Epithelial cell of prostate (primary cell): ENCODE measurements around the gene HRH1.

Source experiments
- DNase-seq: peaks from one replicate; pipeline ENCODE4 v3.0.0-alpha.2; 2011; ENCODE audit warnings: low read depth, low spot score
- H3K27ac ChIP-seq: fragments of 450-650 bp; 2 replicates; pipeline ENCODE4 v1.5.1; 2017; ENCODE audit warnings: mild to moderate bottlenecking

Gene HRH1

GRCh38 chr3:11269007-11269406, 114.7 kb downstream of the HRH1 start:
- DNase-seq, result no peak
- no peak overlapping the region for H3K27ac ChIP-seq

- H3K27ac ChIP-seq, result peak within 1 kb of the TSS; percentile 56
- DNase-seq, result peak; percentile 67
Observed at GRCh38 chr3:11271986-11272904, 118.0 kb downstream of the HRH1 start, which contains the start of gene ATG7. Gene ATG7 (plus strand): TSS chr3:11272397. CDS start chr3:11298696, 26,299 bp downstream.

GRCh38 chr3:11272906-11273574, 118.7 kb downstream of the HRH1 start:
- H3K27ac ChIP-seq, result peak overlapping the region; percentile 56
- no peak for DNase-seq

- H3K27ac ChIP-seq, result no peak overlapping the region
- DNase-seq, result no peak
Observed at GRCh38 chr3:11273891-11274291, 119.6 kb downstream of the HRH1 start.

GRCh38 chr3:11274566-11275142, 120.4 kb downstream of the HRH1 start:
- no peak overlapping the region for H3K27ac ChIP-seq
- no peak for DNase-seq

GRCh38 chr3:11275926-11276325, 121.6 kb downstream of the HRH1 start:
- DNase-seq, result no peak
- no peak overlapping the region for H3K27ac ChIP-seq

- DNase-seq, result no peak
- H3K27ac ChIP-seq, result no peak overlapping the region
Observed at GRCh38 chr3:11276901-11277300, 122.6 kb downstream of the HRH1 start.

- DNase-seq, result no peak
- H3K27ac ChIP-seq, result no peak overlapping the region
Observed at GRCh38 chr3:11282250-11283138, 128.2 kb downstream of the HRH1 start.

- no peak overlapping the region for H3K27ac ChIP-seq
- DNase-seq, result no peak
Observed at GRCh38 chr3:11283139-11283475, 128.8 kb downstream of the HRH1 start.

GRCh38 chr3:11284011-11284410, 129.7 kb downstream of the HRH1 start:
- DNase-seq, result no peak
- H3K27ac ChIP-seq, result no peak overlapping the region

GRCh38 chr3:11285471-11285870, 131.2 kb downstream of the HRH1 start:
- H3K27ac ChIP-seq, result no peak overlapping the region
- no peak for DNase-seq

GRCh38 chr3:11287404-11287803, 133.1 kb downstream of the HRH1 start:
- peak overlapping the region; percentile 98 for H3K27ac ChIP-seq
- DNase-seq, result no peak

- H3K27ac ChIP-seq, result peak overlapping the region; percentile 98
- no peak for DNase-seq
Observed at GRCh38 chr3:11288021-11288491, 133.8 kb downstream of the HRH1 start.

GRCh38 chr3:11288786-11289637, 134.7 kb downstream of the HRH1 start:
- H3K27ac ChIP-seq, result peak overlapping the region; percentile 98
- DNase-seq, result peak; percentile 64

- peak overlapping the region; percentile 98 for H3K27ac ChIP-seq
- no peak for DNase-seq
Observed at GRCh38 chr3:11289864-11290263, 135.6 kb downstream of the HRH1 start.

- DNase-seq, result no peak
- peak overlapping the region; percentile 98 for H3K27ac ChIP-seq
Observed at GRCh38 chr3:11290743-11291680, 136.7 kb downstream of the HRH1 start.

- no peak overlapping the region for H3K27ac ChIP-seq
- no peak for DNase-seq
Observed at GRCh38 chr3:11291808-11292207, 137.5 kb downstream of the HRH1 start.

GRCh38 chr3:11297126-11297525, 142.8 kb downstream of the HRH1 start:
- no peak overlapping the region for H3K27ac ChIP-seq
- DNase-seq, result no peak
